ENCODE measurements around the gene NCOA3. TPM values are rescaled to one million over a fixed set of nuclear protein-coding genes. Genes with fewer than 3 reads are reported as not detected.

NCOA3 gene
- total RNA-seq, 1 experiment from 2014 or later = 96.7 TPM

GRCh38 chr20:47610247-47610944 lies 108.7 kb downstream of the NCOA3 start:
- Histone ChIP-seq H3K4me1 (peaks cover 5% of the 10 kb centered on the region), H3K9me3 (no peaks in the 10 kb centered on the region), H3K4me3 (ENCODE audit: low read depth, low read length) (no peak overlapping the region), H3K27me3 (replicated peaks; ENCODE audit: control insufficient read depth, insufficient read depth, low read length) (no peaks in the 10 kb centered on the region), H3K36me3 (ENCODE audit: control insufficient read depth, insufficient read depth, low read length) (no peaks in the 10 kb centered on the region)
- ChIA-PET CTCF (interaction anchor here (0.5 kb wide), 1 partner anchor 95 kb away, joined by 3 read pairs; no protein-coding TSS in a partner anchor), POLR2A (no interaction called here)
- Mint-ChIP-seq H3K27me3 (ENCODE audit: insufficient read depth, unreplicated experiment) (no peaks in the 10 kb centered on the region), H3K4me1 (ENCODE audit: low read depth, unreplicated experiment) (peaks cover 8% of the 10 kb centered on the region), H3K36me3 (ENCODE audit: insufficient read depth, unreplicated experiment) (peaks cover 24% of the 10 kb centered on the region), H3K9me3 (ENCODE audit: unreplicated experiment) (no peaks in the 10 kb centered on the region), H3K27ac (ENCODE audit: unreplicated experiment) (no peak overlapping the region), H3K4me3 (ENCODE audit: unreplicated experiment) (no peak overlapping the region)
- BruUV-seq (replicated peaks) = no TSS peak
- intact Hi-C loops (cut with micrococcal nuclease; ENCODE audit: unreplicated experiment) = no loop called here
- no peak for TF ChIP-seq CTCF (IDR thresholded peaks at IDR 0.05; ENCODE audit: insufficient read depth in 1 of 2, low read depth in 1 of 2, low read length in 1 of 2, severe bottlenecking in 1 of 2, unreplicated experiment in 1 of 2)
- no peak for DNase-seq

- Mint-ChIP-seq H3K36me3 (ENCODE audit: insufficient read depth, unreplicated experiment) (peaks cover 19% of the 10 kb centered on the region), H3K27me3 (ENCODE audit: insufficient read depth, unreplicated experiment) (no peaks in the 10 kb centered on the region), H3K27ac (ENCODE audit: unreplicated experiment) (no peak overlapping the region), H3K4me1 (ENCODE audit: low read depth, unreplicated experiment) (peaks cover 3% of the 10 kb centered on the region), H3K9me3 (ENCODE audit: unreplicated experiment) (no peaks in the 10 kb centered on the region), H3K4me3 (ENCODE audit: unreplicated experiment) (no peak overlapping the region)
- DNase-seq = no peak
- Histone ChIP-seq H3K4me3 (ENCODE audit: low read depth, low read length) (no peak overlapping the region), H3K9me3 (no peaks in the 10 kb centered on the region), H3K4me1 (no peaks in the 10 kb centered on the region), H3K36me3 (ENCODE audit: control insufficient read depth, insufficient read depth, low read length) (no peaks in the 10 kb centered on the region), H3K27me3 (replicated peaks; ENCODE audit: control insufficient read depth, insufficient read depth, low read length) (no peaks in the 10 kb centered on the region)
- CTCF ChIA-PET = no interaction called here
- POLR2A ChIA-PET = no interaction called here
- BruUV-seq (replicated peaks) = no TSS peak
- intact Hi-C loops (cut with micrococcal nuclease; ENCODE audit: unreplicated experiment) = no loop called here
- TF ChIP-seq CTCF (IDR thresholded peaks at IDR 0.05; ENCODE audit: insufficient read depth in 1 of 2, low read depth in 1 of 2, low read length in 1 of 2, severe bottlenecking in 1 of 2, unreplicated experiment in 1 of 2) = no peak
Observed at GRCh38 chr20:47610945-47611250, 109.2 kb downstream of the NCOA3 start.

- no peaks in the 10 kb centered on the region for H3K27me3 Mint-ChIP-seq (ENCODE audit: insufficient read depth, unreplicated experiment)
- POLR2A ChIA-PET = no interaction called here
Observed at GRCh38 chr20:47611785-47612184, 110.1 kb downstream of the NCOA3 start.

More at GRCh38 chr20:47611785-47612184, 110.1 kb downstream of the NCOA3 start:
- Histone ChIP-seq H3K36me3 (ENCODE audit: control insufficient read depth, insufficient read depth, low read length) (no peaks in the 10 kb centered on the region), H3K27me3 (replicated peaks; ENCODE audit: control insufficient read depth, insufficient read depth, low read length) (no peaks in the 10 kb centered on the region), H3K4me1 (no peaks in the 10 kb centered on the region), H3K9me3 (no peaks in the 10 kb centered on the region), H3K4me3 (ENCODE audit: low read depth, low read length) (no peak overlapping the region)
- intact Hi-C loops (cut with micrococcal nuclease; ENCODE audit: unreplicated experiment) = no loop called here
- DNase-seq = no peak
- H3K4me1 Mint-ChIP-seq (ENCODE audit: low read depth, unreplicated experiment) = no peaks in the 10 kb centered on the region
- no peak overlapping the region for H3K27ac Mint-ChIP-seq (ENCODE audit: unreplicated experiment)
- CTCF ChIA-PET = no interaction called here
- H3K4me3 Mint-ChIP-seq (ENCODE audit: unreplicated experiment) = no peak overlapping the region
- H3K9me3 Mint-ChIP-seq (ENCODE audit: unreplicated experiment) = no peaks in the 10 kb centered on the region
- peaks cover 21% of the 10 kb centered on the region for H3K36me3 Mint-ChIP-seq (ENCODE audit: insufficient read depth, unreplicated experiment)
- BruUV-seq (replicated peaks) = no TSS peak
- TF ChIP-seq CTCF (IDR thresholded peaks at IDR 0.05; ENCODE audit: insufficient read depth in 1 of 2, low read depth in 1 of 2, low read length in 1 of 2, severe bottlenecking in 1 of 2, unreplicated experiment in 1 of 2) = no peak
